ENCODE data around the gene NUPR1. TPM values are rescaled to one million over a fixed set of nuclear protein-coding genes. Genes with fewer than 3 reads are reported as not detected.

Gene NUPR1
- total and polyA plus RNA-seq, 3 experiments from 2014 or later, result not detected

- ChIA-PET POLR2A (no interaction called here), CTCF (no interaction called here)
- H3K4me3 Mint-ChIP-seq, result peak overlapping the region in 1 of 7 donors; percentile 28
These were observed 626 bp downstream of the NUPR1 start for GRCh38 chr16:28537964-28538732.

GRCh38 chr16:28537076-28537475 lies 1.7 kb downstream of the NUPR1 start:
- peaks cover 17% of the 10 kb centered on the region for H3K4me1 ChIP-seq (ENCODE audit: insufficient read depth, low read length)
- H3K36me3 ChIP-seq (ENCODE audit: insufficient read depth, low read length), result no peaks in the 10 kb centered on the region
- ChIA-PET POLR2A (no interaction called here), CTCF (no interaction called here)
- Mint-ChIP-seq H3K9me3 (no peaks in the 10 kb centered on the region), H3K27me3 (peaks cover 0 to 3% of the 10 kb centered on the region in 2 donors), H3K36me3 (peaks cover 0 to 7% (median 0%) of the 10 kb centered on the region in 3 donors), H3K27ac (peak overlapping the region in 4 of 8 donors; percentile 62 to 96 (median 79)), H3K4me3 (no peak overlapping the region), H3K4me1 (peaks cover 38 to 49% (median 43%) of the 10 kb centered on the region in 3 donors)
- no peaks in the 10 kb centered on the region for H3K9me3 ChIP-seq (ENCODE audit: low read length)
- no peak overlapping the region for H3K4me3 ChIP-seq (ENCODE audit: low read length)
- DNase-seq, result no peak
- H3K27me3 ChIP-seq (ENCODE audit: insufficient read depth, low read length, poor library complexity, severe bottlenecking), result no peaks in the 10 kb centered on the region
- H3K27ac ChIP-seq (ENCODE audit: low read depth, low read length), result no peak overlapping the region

More at GRCh38 chr16:28537964-28538732, 626 bp downstream of the NUPR1 start:
- H3K27me3 Mint-ChIP-seq, result peaks cover 0 to 3% of the 10 kb centered on the region in 2 donors
- Histone ChIP-seq H3K27ac (ENCODE audit: low read depth, low read length) (peak overlapping the region; percentile 16), H3K36me3 (ENCODE audit: insufficient read depth, low read length) (no peaks in the 10 kb centered on the region), H3K9me3 (ENCODE audit: low read length) (no peaks in the 10 kb centered on the region), H3K4me1 (ENCODE audit: insufficient read depth, low read length) (peaks cover 17% of the 10 kb centered on the region), H3K27me3 (ENCODE audit: insufficient read depth, low read length, poor library complexity, severe bottlenecking) (no peaks in the 10 kb centered on the region), H3K4me3 (ENCODE audit: low read length) (no peak overlapping the region)
- H3K36me3 Mint-ChIP-seq, result peaks cover 0 to 7% (median 0%) of the 10 kb centered on the region in 3 donors
- H3K9me3 Mint-ChIP-seq, result no peaks in the 10 kb centered on the region
- peaks cover 35 to 50% (median 41%) of the 10 kb centered on the region in 3 donors for H3K4me1 Mint-ChIP-seq
- DNase-seq, result no peak
- peak overlapping the region in 4 of 8 donors; percentile 56 to 96 (median 76) for H3K27ac Mint-ChIP-seq

GRCh38 chr16:28534542-28535373 lies 4.0 kb downstream of the NUPR1 start:
- peak overlapping the region; percentile 37 to 96 (median 90) for H3K27ac Mint-ChIP-seq
- no peaks in the 10 kb centered on the region for H3K9me3 Mint-ChIP-seq
- DNase-seq, result peak in 2 of 5 donors; percentile 20 to 34
- Histone ChIP-seq H3K36me3 (ENCODE audit: insufficient read depth, low read length) (no peaks in the 10 kb centered on the region), H3K4me3 (ENCODE audit: low read length) (peak overlapping the region; percentile 35), H3K27me3 (ENCODE audit: insufficient read depth, low read length, poor library complexity, severe bottlenecking) (no peaks in the 10 kb centered on the region), H3K9me3 (ENCODE audit: low read length) (no peaks in the 10 kb centered on the region), H3K4me1 (ENCODE audit: insufficient read depth, low read length) (peaks cover 17% of the 10 kb centered on the region), H3K27ac (ENCODE audit: low read depth, low read length) (peak overlapping the region; percentile 7)
- peaks cover 0 to 3% of the 10 kb centered on the region in 2 donors for H3K27me3 Mint-ChIP-seq
- H3K4me1 Mint-ChIP-seq, result peaks cover 39 to 53% (median 45%) of the 10 kb centered on the region in 3 donors
- CTCF ChIA-PET, result interaction anchor here (1.0 kb wide), 1 partner anchor 19 kb away, joined by 3 read pairs; the partner anchor contains the start of gene SGF29
- peak overlapping the region in 6 of 7 donors; percentile 64 to 86 (median 68) for H3K4me3 Mint-ChIP-seq
- POLR2A ChIA-PET, result interaction anchor here (0.8 to 1.1 kb wide), 3 partner anchors 40 to 325 kb away, joined by 3 to 12 read pairs (median 3); partner anchors contain the start of gene APOBR
- peaks cover 0 to 7% (median 0%) of the 10 kb centered on the region in 3 donors for H3K36me3 Mint-ChIP-seq

GRCh38 chr16:28532940-28533647 lies 5.7 kb downstream of the NUPR1 start:
- Mint-ChIP-seq H3K36me3 (peaks cover 0 to 7% (median 0%) of the 10 kb centered on the region in 3 donors), H3K4me1 (peaks cover 38 to 51% (median 45%) of the 10 kb centered on the region in 3 donors), H3K4me3 (peak overlapping the region in 2 of 7 donors; percentile 6 to 44), H3K9me3 (no peaks in the 10 kb centered on the region), H3K27ac (peak overlapping the region in 6 of 8 donors; percentile 36 to 77 (median 68)), H3K27me3 (peaks cover 0 to 2% of the 10 kb centered on the region in 2 donors)
- Histone ChIP-seq H3K9me3 (ENCODE audit: low read length) (no peaks in the 10 kb centered on the region), H3K27ac (ENCODE audit: low read depth, low read length) (no peak overlapping the region), H3K27me3 (ENCODE audit: insufficient read depth, low read length, poor library complexity, severe bottlenecking) (no peaks in the 10 kb centered on the region), H3K4me1 (ENCODE audit: insufficient read depth, low read length) (peaks cover 17% of the 10 kb centered on the region), H3K4me3 (ENCODE audit: low read length) (no peak overlapping the region), H3K36me3 (ENCODE audit: insufficient read depth, low read length) (no peaks in the 10 kb centered on the region)
- CTCF ChIA-PET, result no interaction called here
- DNase-seq, result no peak
- POLR2A ChIA-PET, result no interaction called here

- POLR2A ChIA-PET, result no interaction called here
- Histone ChIP-seq H3K9me3 (ENCODE audit: low read length) (no peaks in the 10 kb centered on the region), H3K4me3 (ENCODE audit: low read length) (no peak overlapping the region), H3K27ac (ENCODE audit: low read depth, low read length) (no peak overlapping the region), H3K27me3 (ENCODE audit: insufficient read depth, low read length, poor library complexity, severe bottlenecking) (no peaks in the 10 kb centered on the region), H3K36me3 (ENCODE audit: insufficient read depth, low read length) (no peaks in the 10 kb centered on the region), H3K4me1 (ENCODE audit: insufficient read depth, low read length) (peaks cover 17% of the 10 kb centered on the region)
- CTCF ChIA-PET, result no interaction called here
- Mint-ChIP-seq H3K27ac (peak overlapping the region in 5 of 8 donors; percentile 23 to 87 (median 62)), H3K36me3 (peaks cover 0 to 7% (median 0%) of the 10 kb centered on the region in 3 donors), H3K27me3 (no peaks in the 10 kb centered on the region), H3K4me3 (peak overlapping the region in 1 of 7 donors; percentile 27), H3K4me1 (peaks cover 29 to 41% (median 35%) of the 10 kb centered on the region in 3 donors), H3K9me3 (no peaks in the 10 kb centered on the region)
- no peak for DNase-seq
These were observed 6.7 kb downstream of the NUPR1 start for GRCh38 chr16:28531777-28532744.

GRCh38 chr16:28529124-28529523 lies 9.7 kb downstream of the NUPR1 start:
- no peaks in the 10 kb centered on the region for H3K27me3 ChIP-seq (ENCODE audit: insufficient read depth, low read length, poor library complexity, severe bottlenecking)
- Mint-ChIP-seq H3K9me3 (no peaks in the 10 kb centered on the region), H3K27me3 (no peaks in the 10 kb centered on the region), H3K4me3 (no peak overlapping the region), H3K4me1 (peaks cover 11 to 20% (median 20%) of the 10 kb centered on the region in 3 donors), H3K27ac (peak overlapping the region in 1 of 8 donors; percentile 72), H3K36me3 (peaks cover 0 to under 1% (median 0%) of the 10 kb centered on the region in 3 donors)
- peaks cover 5% of the 10 kb centered on the region for H3K4me1 ChIP-seq (ENCODE audit: insufficient read depth, low read length)
- ChIA-PET POLR2A (interaction anchor here (0.5 kb wide), 1 partner anchor 1644 kb away, joined by 6 read pairs; no protein-coding TSS in a partner anchor), CTCF (no interaction called here)
- DNase-seq, result no peak
- no peaks in the 10 kb centered on the region for H3K9me3 ChIP-seq (ENCODE audit: low read length)
- no peak overlapping the region for H3K4me3 ChIP-seq (ENCODE audit: low read length)
- H3K36me3 ChIP-seq (ENCODE audit: insufficient read depth, low read length), result no peaks in the 10 kb centered on the region
- H3K27ac ChIP-seq (ENCODE audit: low read depth, low read length), result no peak overlapping the region

GRCh38 chr16:28528463-28528867 lies 10.3 kb downstream of the NUPR1 start:
- Histone ChIP-seq H3K36me3 (ENCODE audit: insufficient read depth, low read length) (no peaks in the 10 kb centered on the region), H3K4me1 (ENCODE audit: insufficient read depth, low read length) (no peaks in the 10 kb centered on the region), H3K4me3 (ENCODE audit: low read length) (no peak overlapping the region), H3K9me3 (ENCODE audit: low read length) (no peaks in the 10 kb centered on the region), H3K27ac (ENCODE audit: low read depth, low read length) (no peak overlapping the region), H3K27me3 (ENCODE audit: insufficient read depth, low read length, poor library complexity, severe bottlenecking) (no peaks in the 10 kb centered on the region)
- H3K27me3 Mint-ChIP-seq, result no peaks in the 10 kb centered on the region
- no peak overlapping the region for H3K27ac Mint-ChIP-seq
- H3K9me3 Mint-ChIP-seq, result no peaks in the 10 kb centered on the region
- ChIA-PET POLR2A (interaction anchor here (0.5 kb wide), 1 partner anchor 1645 kb away, joined by 6 read pairs; no protein-coding TSS in a partner anchor), CTCF (no interaction called here)
- DNase-seq, result no peak
- H3K36me3 Mint-ChIP-seq, result no peaks in the 10 kb centered on the region
- no peak overlapping the region for H3K4me3 Mint-ChIP-seq
- peaks cover 6 to 14% (median 14%) of the 10 kb centered on the region in 3 donors for H3K4me1 Mint-ChIP-seq

Measured in CD8-positive, alpha-beta memory T cell (primary cell).